Stimulated activated CD8-positive, alpha-beta memory T cell treated with anti-CD3 and anti-CD28 coated beads, Interleukin-12 subunit alpha, Interleukin-12 subunit beta, amount 100 ng/mL, for 1 hour (primary cell): Measurements from ENCODE around the gene FAM78A.

Source experiments
- DNase-seq: peaks from one replicate; pipeline ENCODE4 v3.0.0-alpha.2; 2020; ENCODE audit warnings: low read depth

The FAM78A gene

DNA sequence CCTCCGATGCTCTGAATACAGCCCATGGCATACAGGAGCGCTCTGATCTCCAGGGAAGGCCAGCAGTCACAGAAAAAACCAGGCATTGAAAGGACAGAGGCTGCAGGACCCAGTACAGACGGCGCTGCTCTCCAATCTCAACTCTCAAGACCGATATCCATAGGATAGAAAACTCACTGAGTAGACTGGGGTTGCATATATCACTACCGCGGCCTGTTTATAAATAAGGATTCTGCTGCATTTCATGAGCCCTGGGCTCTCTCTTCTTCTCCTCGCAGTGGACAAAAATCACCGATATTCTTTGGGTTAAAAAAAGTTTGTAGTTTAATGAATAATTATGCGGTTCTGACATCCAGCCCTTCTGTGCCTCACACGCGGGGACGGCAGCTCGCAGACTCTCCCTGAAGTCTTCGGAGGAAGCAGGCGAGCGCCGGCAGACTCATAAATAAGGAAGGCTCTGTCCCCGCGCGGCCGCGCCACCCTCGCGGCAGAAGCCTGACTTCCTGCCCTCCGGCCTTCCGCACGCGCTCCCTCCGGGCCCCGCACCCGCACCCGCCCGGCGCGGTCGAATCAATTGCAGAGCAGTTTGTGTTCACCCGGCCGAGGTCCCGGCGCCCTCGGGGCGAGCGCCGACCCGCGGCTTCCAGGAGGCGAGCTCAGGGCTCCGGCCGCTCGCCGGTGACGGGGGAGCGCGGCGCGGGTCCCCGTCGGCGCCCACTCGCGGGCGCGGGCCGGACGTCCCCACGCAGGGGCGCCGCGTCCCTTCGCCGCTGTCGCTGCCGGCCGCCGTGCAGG is at the start of gene FAM78A:
Gene FAM78A, minus strand, starts transcription at position 417 of the 795 bp plus-strand sequence. Its CDS starts 331 bp downstream, at position 86.
- no peak for DNase-seq

- DNase-seq = no peak
Observed at GRCh38 chr9:131324736-131325679, 48.7 kb upstream of the FAM78A start.

- DNase-seq = no peak
Observed at GRCh38 chr9:131323629-131324028, 47.3 kb upstream of the FAM78A start.

DNA sequence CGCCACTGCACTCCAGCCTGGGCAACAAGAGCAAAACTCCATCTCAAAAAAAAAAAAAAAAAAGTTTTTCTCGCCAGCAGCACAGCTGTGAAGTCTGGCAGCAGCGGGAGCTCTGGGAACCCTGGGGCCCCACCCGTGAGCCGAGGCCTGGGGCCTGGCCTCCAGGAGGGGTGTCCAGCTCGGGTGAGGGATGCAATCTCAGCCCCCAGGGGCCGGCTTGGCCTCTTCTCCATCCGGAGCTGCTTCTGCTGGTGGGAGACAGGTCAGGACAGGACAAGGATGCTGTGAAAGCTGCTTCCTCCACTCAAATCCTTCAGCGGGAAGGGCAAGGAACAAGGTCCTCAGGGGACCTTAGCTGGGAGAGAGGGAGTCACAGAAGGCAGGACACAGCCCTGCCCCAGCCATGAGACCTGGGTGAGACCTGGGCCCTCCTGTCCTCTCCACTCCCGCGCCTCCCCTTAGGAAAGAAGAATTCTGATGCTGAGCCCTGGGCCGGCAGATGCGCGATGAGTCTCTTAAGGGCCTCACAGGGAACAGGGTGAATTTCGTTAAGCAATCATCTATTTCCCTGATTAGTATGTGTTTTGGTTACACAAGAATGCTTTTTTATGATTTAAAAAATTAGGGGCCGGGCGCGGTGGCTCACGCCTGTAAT is 43.8 kb upstream of the FAM78A start:
- no peak for DNase-seq

DNA sequence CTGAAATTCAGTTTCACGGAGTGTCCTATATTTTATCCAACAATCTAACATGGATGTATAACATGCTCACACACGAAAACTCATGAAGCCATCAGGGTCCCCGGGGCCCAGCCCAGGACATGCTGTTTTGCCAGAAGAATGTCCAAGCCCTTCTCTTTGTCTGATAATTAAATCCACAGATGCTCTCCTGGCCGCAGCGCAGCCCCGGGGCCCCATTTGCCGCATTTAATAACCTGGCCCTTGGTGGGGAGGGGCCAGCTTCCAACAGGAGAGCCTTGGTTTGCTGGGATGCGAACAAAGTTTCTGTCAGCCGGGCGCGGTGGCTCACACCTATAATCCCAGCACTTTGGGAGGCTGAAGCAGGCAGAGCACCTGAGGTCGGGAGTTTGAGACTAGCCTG is 43.2 kb upstream of the FAM78A start:
- no peak for DNase-seq

DNA sequence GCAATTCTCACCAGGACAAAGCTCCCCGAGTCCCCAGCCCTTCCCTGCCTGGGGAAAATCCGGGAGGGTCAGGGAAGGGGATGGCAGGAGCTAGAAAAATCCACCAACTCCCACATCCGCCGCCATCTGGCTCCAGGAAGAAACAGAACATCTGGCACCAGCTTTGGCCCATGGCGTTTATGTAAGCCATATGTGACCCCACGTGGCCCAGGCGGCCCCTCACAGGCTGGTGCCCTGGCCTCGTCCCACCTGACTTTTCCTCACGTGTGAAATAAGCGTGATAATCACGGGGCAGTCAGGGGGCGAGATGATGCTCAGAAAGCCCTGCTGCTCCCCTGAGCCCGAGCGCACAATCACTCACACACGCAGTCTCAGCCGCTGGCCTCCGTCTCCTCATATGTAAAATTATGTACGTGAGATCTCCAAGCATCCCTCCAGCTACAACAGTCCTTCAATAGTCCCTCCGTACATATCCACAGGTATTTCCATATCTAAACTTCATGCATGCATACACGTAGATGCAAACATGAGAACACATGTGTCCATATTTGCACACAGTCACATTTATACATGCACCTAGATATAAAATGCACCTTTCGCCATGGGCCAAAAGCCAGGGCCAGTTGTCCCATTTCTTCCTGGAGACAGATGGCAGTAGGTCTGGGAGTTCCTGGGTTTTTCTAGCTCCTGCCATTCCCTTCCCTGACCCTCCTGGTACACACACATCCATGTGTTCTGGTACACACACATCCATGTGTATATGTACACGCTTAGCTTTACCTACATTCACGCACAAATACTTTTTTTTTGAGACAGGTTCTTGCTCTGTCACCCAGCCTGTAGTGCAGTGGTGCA is 42.1 kb upstream of the FAM78A start:
- DNase-seq = no peak

GRCh38 chr9:131312822-131313770 is 36.8 kb upstream of the FAM78A start:
- DNase-seq = no peak

- no peak for DNase-seq
Observed at GRCh38 chr9:131312246-131312645, 35.9 kb upstream of the FAM78A start.

GRCh38 chr9:131310833-131311554 is 34.7 kb upstream of the FAM78A start:
- peak; percentile 20 for DNase-seq

DNA sequence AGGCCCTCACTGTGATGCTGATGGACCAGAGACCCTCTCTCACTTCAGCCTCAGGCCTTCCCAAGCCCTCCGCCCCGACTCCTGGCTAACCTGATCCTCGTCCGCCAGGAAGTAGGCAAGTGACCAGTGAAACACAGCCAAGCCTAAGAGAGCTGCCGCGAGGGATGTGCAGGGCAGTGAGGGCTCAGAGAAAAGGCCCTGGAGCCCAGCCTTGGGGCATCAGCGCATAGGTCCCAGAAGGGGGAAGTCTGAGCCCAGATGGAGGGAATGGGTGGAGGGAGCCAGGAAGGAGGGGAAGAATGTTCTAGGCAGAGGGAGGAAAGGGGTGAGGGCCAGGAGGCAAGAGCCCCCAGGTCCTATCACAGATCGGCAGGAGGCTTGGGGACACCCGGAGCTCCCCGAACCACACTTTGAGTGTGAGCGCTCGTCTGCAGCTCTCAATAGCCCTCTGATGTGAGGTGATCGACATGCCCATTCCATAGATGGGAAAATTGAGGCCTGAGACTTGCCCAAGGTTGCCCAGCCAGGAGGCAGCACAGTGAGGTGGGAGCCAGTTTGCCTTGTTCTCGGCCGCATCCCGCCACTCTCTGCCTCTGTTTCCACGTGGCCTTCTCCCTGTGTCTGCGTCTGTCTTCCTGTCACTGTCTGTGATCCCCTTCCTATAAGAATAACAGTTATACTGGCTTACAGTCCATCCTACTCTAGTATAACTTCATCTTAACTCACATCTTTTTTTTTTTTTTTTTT is 33.4 kb upstream of the FAM78A start:
- no peak for DNase-seq

GRCh38 chr9:131308906-131309529 is 32.7 kb upstream of the FAM78A start:
- no peak for DNase-seq

DNA sequence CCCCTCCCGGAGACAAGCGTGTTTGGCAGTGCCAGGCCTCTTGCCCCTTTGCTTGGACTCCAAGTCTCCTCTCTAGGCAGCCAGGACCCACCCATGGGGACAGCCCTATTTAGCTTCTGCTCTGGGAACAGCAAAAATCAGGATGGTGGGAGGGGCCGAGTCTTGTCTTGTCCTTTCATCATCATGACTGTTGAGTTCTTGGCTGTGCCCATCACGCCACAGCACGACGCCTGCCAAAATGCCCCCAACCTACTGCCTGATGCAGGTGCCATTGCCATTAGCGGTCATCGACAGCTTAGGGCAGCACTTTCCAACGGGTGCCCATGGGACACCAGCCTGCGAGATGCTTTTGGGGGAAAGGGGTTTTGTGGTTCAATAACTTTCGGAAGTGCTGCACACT is 32.1 kb upstream of the FAM78A start:
- no peak for DNase-seq

- no peak for DNase-seq
Observed at GRCh38 chr9:131307974-131308373, 31.7 kb upstream of the FAM78A start.

- DNase-seq = no peak
Observed at GRCh38 chr9:131306397-131307004, 30.2 kb upstream of the FAM78A start.

- DNase-seq = no peak
Observed at GRCh38 chr9:131304676-131305355, 28.5 kb upstream of the FAM78A start.

DNA sequence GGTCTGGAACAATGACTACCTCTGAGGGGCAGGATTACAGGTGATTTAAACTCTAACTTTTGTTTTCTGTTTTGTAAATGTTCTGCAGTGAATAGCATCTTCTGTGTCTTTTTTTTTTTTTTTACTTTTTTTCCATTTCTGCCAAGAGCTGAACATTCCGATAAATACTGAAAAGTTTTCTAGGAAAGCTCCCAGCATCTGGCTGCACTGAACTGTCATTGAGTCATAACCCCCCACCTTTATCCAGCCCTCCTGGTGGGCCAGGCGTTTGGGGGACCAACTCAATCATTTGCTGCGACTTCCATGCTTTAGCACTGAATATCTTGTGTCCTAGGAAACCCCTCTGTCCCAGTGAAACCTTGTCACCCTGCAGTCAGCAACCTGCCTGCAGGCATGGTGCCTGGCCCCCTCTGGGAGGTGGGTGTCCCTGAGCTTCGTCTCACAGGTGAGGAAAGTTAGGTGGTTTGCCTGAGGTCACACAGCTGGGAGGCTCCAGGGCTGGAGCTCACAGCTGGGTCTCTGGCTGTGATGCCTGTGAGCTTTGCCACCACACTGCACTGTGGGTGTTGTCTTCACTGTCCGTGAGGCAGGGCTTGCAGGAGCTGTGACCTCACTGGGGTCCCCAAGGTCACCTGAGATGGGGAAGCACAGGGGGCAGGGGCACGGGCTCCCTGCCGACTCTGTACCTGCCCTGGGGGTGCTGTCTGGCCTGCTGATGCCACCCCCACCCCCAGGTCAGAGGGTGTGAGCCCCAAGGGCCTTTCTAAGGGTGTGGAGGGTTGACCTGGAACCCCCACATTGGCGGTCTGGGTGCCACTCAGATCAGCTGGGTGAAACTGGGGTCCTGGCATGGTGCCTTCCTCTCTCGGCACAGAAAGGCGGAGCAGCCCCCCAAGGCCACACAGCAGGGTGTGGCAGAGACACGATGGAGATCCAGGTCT is 27.3 kb upstream of the FAM78A start:
- no peak for DNase-seq
